GM12892 (cell line): ENCODE data around the gene DNAJB4.

Source experiments
- DNase-seq: peaks from one replicate; pipeline ENCODE4 v3.0.0; 2011; ENCODE audit not compliant: insufficient read length
- FAIRE-seq: peaks from 2 replicates; lab custom pipeline; 2011; peaks lifted over from hg19 to GRCh38; lab: Jason Lieb, UNC
- POLR2A ChIP-seq: IDR thresholded peaks from 2 replicates; pipeline ENCODE4 v1.6.1; 2011; ENCODE audit warnings: low read depth, low read length, control low read depth
- POLR2AphosphoS5 ChIP-seq: IDR thresholded peaks from 2 replicates; pipeline ENCODE4 v1.6.1; 2011; ENCODE audit warnings: low read depth, low read length, control low read depth
- TAF1 ChIP-seq: IDR thresholded peaks from 2 replicates; pipeline ENCODE4 v1.6.1; 2011; ENCODE audit warnings: low read depth, mild to moderate bottlenecking, control low read depth, low read length, borderline replicate concordance

Gene DNAJB4

DNA sequence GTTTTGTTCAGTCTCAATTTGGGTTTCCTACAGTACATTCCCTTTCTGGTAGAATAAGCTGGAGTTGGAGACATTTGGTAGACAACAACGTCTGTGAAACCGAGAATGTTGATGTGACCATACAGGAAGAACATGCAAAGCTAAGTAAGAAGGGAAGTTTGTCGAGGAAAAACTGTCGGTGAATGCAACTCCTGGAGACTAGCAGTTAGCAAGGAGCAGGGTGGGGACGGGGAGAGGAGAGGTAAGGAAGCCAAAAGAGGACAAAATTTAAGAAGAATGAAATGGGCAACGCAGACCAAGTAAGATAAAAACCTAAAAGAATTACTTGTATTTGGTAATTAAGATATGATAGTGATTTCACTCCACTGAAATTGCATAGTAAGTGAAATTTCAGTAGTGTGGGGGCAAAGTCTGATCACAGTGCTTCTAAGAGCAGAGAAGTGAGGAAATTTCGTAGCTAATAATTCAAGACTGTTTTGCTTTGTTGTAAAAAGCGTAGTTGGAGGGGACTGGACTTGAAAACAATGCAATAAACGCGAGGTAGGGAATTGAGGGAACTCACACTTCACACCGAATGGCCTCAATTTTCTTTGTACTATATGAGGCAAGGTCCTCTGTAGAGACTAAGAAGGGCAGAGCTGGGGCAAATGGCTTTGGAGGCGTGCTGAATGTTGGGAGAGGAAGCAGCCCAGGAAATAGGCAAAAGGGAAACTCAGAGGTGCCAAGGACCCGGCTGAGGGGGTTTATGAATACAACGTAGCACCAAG, 40.2 kb downstream of the DNAJB4 start:
- TF ChIP-seq POLR2AphosphoS5 (no peak), TAF1 (no peak), POLR2A (no peak)
- FAIRE-seq (peak; percentile 46), DNase-seq (no peak)

DNA sequence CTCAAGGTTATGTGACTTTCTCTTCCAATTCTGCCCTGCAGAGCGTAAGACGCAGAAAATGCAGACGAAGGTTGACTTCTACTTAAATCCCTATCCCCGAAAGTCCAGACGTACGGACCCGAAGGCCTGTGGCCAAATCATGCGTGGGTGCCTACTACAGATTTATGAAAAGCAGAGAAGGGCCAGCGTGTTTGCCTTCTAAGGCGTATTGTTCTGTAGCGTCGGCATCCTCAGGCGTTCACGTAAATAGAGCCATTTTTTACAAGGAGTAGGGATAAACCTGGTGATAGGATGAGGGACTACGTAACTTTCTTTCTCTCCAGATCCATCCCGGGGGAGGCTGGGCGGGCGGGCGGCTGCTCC, 40.8 kb downstream of the DNAJB4 start:
- DNase-seq: no peak
- TF ChIP-seq TAF1 (no peak), POLR2A (no peak), POLR2AphosphoS5 (no peak)
- no peak for FAIRE-seq

GRCh38 chr1:78045926-78046778, 41.4 kb downstream of the DNAJB4 start, which contains the start of gene GIPC2:
GIPC2 (plus strand) TSS chr1:78045966; CDS start chr1:78046095, 129 bp downstream.
- FAIRE-seq (peak; percentile 21), DNase-seq (peak; percentile 34)
- TF ChIP-seq POLR2AphosphoS5 (no peak), TAF1 (no peak), POLR2A (no peak)

DNA sequence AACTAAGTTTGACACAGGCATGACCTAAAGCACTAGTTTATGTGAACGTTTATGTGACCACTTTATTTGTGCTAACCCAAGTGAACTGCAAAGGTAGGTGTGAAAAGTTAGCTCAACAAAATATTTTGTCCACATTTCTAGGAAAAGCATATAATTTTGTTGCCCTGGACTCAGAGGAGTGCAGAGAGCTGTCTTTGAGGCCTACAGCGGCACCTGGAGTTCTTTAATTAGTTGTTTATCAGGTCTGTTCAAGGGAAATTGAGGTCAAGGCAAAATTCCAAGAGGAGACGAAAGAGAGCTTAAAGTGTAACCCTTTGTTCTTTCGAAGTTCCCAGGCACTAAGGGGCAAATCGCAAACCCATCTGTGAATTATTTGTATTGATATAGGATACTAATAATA, 42.4 kb downstream of the DNAJB4 start:
- DNase-seq (no peak), FAIRE-seq (no peak)
- TF ChIP-seq POLR2AphosphoS5 (no peak), POLR2A (no peak), TAF1 (no peak)

DNA sequence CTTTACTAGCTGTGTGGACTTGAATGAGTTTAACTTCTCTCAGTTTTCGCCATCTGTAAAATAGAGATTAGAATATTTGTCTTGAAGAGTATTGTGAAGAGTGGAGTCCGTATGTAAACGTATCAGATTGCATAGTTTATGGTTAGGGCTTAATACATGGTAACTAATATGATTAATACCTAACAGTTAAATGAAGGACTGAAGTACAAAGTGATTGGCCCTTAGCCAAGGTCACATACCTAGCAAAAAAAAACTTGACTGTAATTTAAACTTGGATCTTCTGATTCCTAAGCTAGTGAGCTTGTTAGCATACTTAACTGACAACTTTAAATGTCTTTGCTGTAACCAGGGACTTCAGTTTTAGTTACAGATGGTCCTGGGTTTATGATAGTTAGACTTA, 42.9 kb downstream of the DNAJB4 start:
- TF ChIP-seq POLR2AphosphoS5 (no peak), TAF1 (no peak), POLR2A (no peak)
- FAIRE-seq (no peak), DNase-seq (no peak)

- DNase-seq (no peak), FAIRE-seq (no peak)
- TF ChIP-seq POLR2AphosphoS5: no peak
- no peak for TF ChIP-seq TAF1
- TF ChIP-seq POLR2A: no peak
Measured at GRCh38 chr1:78048446-78048845, 43.7 kb downstream of the DNAJB4 start.

DNA sequence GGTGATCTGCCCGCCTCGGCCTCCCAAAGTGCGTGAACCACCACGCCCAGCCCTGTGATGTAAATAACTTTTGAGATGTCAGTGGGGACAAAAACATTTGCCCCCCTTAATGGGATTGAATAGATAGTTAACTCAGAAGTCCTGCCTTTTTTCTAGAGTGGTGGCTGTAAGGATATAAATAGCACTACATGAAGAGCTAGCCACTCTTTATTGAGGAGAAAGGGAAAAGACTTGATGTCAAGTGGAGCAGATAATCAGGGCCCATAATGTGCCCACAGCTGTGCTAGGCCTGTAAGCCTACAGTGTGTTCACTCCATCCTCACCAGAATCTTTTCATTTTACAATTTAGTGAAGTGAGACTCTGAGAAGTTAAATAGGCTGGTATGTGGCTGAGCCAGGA, 44.7 kb downstream of the DNAJB4 start:
- no peak for TF ChIP-seq POLR2A
- TF ChIP-seq TAF1: no peak
- TF ChIP-seq POLR2AphosphoS5: no peak
- FAIRE-seq (no peak), DNase-seq (no peak)

DNA sequence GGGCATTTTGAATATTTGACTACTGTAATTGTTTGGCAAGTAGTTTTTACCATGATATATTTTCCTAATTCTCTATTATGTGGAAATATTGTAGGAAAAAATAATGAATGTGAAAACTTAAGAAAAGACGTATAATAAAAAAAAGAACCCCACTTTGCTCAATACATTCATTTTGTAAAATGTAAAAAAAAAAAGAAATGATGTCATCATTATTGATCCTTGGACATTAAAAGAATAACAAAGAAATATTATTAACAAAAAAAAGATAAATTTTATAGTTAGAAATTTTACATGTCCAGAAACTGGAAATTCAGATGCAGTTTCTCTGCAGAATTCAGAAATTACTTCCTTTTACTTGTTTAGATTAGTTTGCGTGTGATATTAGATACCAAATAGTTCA, 46.3 kb downstream of the DNAJB4 start:
- TF ChIP-seq POLR2A (no peak), TAF1 (no peak), POLR2AphosphoS5 (no peak)

GRCh38 chr1:78052685-78053405, 48.1 kb downstream of the DNAJB4 start:
- FAIRE-seq: peak; percentile 24

More for the DNA sequence above, 46.3 kb downstream of the DNAJB4 start:
- DNase-seq (no peak), FAIRE-seq (no peak)

DNA sequence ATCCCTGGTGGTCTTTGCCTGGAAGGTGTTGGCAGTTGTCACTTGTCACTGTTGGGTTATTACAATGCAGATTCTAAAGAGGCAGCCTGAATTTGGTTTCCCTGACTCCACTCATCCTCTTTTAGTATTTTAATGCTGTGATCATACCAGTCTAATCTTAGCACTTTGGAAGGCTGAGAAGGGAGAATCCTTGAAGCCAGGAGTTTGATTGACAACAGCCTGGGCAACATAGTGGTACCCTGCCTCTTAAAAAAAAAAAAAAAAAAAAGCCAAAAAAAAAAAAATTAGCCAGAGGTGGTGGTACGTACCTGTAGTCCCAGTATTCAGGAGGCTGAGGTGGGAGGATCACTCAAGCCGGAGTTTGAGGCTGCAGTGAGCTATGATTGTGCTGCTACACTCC, 48.8 kb downstream of the DNAJB4 start:
- FAIRE-seq (no peak), DNase-seq (no peak)
- TF ChIP-seq TAF1 (no peak), POLR2AphosphoS5 (no peak), POLR2A (no peak)

More at GRCh38 chr1:78052685-78053405, 48.1 kb downstream of the DNAJB4 start:
- no peak for DNase-seq
- no peak for TF ChIP-seq POLR2A
- no peak for TF ChIP-seq TAF1
- TF ChIP-seq POLR2AphosphoS5: no peak

DNA sequence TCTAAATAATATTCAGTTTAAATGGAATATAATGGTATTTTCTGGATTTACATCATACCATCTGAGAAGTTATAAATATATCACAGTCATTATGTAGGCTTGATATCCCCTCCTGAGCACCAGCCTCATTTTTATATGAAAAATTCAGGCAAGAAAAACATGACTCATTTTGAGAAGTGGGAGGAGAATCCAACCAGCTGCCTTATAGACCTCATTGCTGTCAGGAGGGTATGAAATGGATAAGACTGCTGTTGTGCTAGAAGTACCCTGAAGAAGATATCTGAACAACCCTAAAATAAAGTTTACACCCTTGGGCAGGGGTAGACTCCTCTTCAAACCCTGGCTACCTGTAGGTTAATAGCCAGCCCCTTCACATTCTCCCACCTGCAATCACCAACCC, 49.8 kb downstream of the DNAJB4 start:
- TF ChIP-seq POLR2AphosphoS5 (no peak), POLR2A (no peak), TAF1 (no peak)
- no peak for DNase-seq
- FAIRE-seq: peak; percentile 82

DNA sequence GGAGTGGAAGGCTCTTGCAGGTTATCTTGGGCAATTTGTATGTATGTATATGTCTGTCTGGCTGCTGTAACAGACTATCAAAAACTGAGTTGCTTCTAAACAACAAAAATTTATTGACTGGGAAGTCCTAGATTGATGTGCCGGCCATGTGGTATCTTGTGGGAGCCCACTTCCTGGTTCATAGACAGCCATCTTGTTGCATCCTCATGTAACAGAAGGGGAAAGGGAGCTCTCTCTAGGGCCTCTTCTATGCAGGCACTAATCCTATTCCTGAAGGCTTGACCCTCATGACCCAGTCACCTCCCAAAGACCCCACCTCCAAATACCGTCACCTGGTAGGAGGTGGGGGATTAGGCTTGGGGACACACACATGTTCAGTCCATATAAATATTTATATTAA, 50.2 kb downstream of the DNAJB4 start:
- FAIRE-seq: no peak
- TF ChIP-seq POLR2A (no peak), TAF1 (no peak), POLR2AphosphoS5 (no peak)
- no peak for DNase-seq
